Lung (tissue), 12 donors: ENCODE measurements around the gene TMEM37. TPM values are rescaled to one million over a fixed set of nuclear protein-coding genes. Genes with fewer than 3 reads are reported as not detected.

Experiments used
- ATAC-seq: fragments of 200-7000 bp; cut with Tn5 transposase; one replicate; pipeline ENCODE4 v1.9.1; 2020; ENCODE audit warnings: moderate number of reproducible peaks; ENCODE audit not compliant: insufficient read depth, low FRiP score
- DNase-seq, 3 donors: peaks; one replicate each; pipeline ENCODE4 v3.0.0-alpha.2; 2013 to 2017
- H3K27ac ChIP-seq, 2 donors: one replicate each; pipeline ENCODE4 v1.5.1; 2013; ENCODE audit warnings: mild to moderate bottlenecking in 2 of 2, moderate library complexity in 2 of 2, control low read depth in 1 of 2, inconsistent platforms in 1 of 2, low read depth in 1 of 2, low read length in 1 of 2
- H3K27me3 ChIP-seq, 3 donors: one replicate each; pipeline ENCODE4 v1.5.1; 2013; ENCODE audit warnings: low read length in 2 of 3; ENCODE audit not compliant: control insufficient read depth in 3 of 3, insufficient read depth in 3 of 3
- H3K36me3 ChIP-seq, 4 donors: one replicate each; pipeline ENCODE4 v1.5.1; 2013; ENCODE audit warnings: low read length in 4 of 4, mild to moderate bottlenecking in 1 of 4, moderate library complexity in 1 of 4; ENCODE audit not compliant: control insufficient read depth in 4 of 4, insufficient read depth in 4 of 4
- H3K4me1 ChIP-seq, 5 donors: one replicate each; pipeline ENCODE4 v1.5.1; 2013; ENCODE audit warnings: low read length in 5 of 5, mild to moderate bottlenecking in 2 of 5, moderate library complexity in 1 of 5; ENCODE audit not compliant: control insufficient read depth in 5 of 5, insufficient read depth in 5 of 5
- H3K4me3 ChIP-seq: one replicate; pipeline ENCODE4 v1.5.1; 2013; ENCODE audit warnings: mild to moderate bottlenecking, control low read depth, moderate library complexity
- H3K9ac ChIP-seq, 2 donors: one replicate each; pipeline ENCODE4 v1.5.1; 2013; ENCODE audit warnings: low read length in 2 of 2, control low read depth in 1 of 2; ENCODE audit not compliant: insufficient read depth in 1 of 2
- H3K9me3 ChIP-seq, 4 donors: one replicate each; pipeline ENCODE4 v1.5.1; 2013; ENCODE audit warnings: low read length in 3 of 4, mild to moderate bottlenecking in 1 of 4, moderate library complexity in 1 of 4; ENCODE audit not compliant: control insufficient read depth in 4 of 4, insufficient read depth in 3 of 4
- CTCF ChIP-seq: IDR thresholded peaks from 2 replicates; pipeline ENCODE4 v1.5.1; 2012; ENCODE audit warnings: mild to moderate bottlenecking; ENCODE audit errors: control extremely low read depth, extremely low read depth
- WGBS, 2 donors: extraction: QIAGEN DNeasy Blood & Tissue Kit; methylation state at CpG; one replicate each; pipeline ENCODE4 v1.1.7; 2013; 5-methylcytosine and 5-hydroxymethylcytosine counted together
- polyA plus RNA-seq, 2 donors: library from polyadenylated mRNA; stranded (reverse); fragments of 200-250 nt; gene quantifications; one replicate each; pipeline ENCODE4 v1.2.1, GENCODE V29; 2013
- total RNA-seq, 2 donors: library from RNA; depleted of rRNA in 1 of 2; stranded (reverse); fragments of >200 nt in 1 of 2; gene quantifications; one replicate each; pipeline ENCODE4 v1.2.1, GENCODE V29; 2014 to 2021
- donor health status: control.
- donor health status: control.
- donor health status: Bipolar disorder and iron deficiency.
- donor health status: healthy.
- donor health status: DM: yes; HTN: yes; CAD: no.

The TMEM37 gene
- total and polyA plus RNA-seq, 4 donors, result 9.9 to 14.3 (median 12.1) TPM

- Histone ChIP-seq H3K36me3 (no peaks in the 10 kb centered on the region), H3K4me3 (no peak overlapping the region), H3K9ac (no peak overlapping the region), H3K27ac (no peak overlapping the region), H3K27me3 (no peaks in the 10 kb centered on the region), H3K9me3 (peaks cover 0 to 2% (median under 1%) of the 10 kb centered on the region in 4 donors), H3K4me1 (peaks cover 0 to 6% (median 0%) of the 10 kb centered on the region in 5 donors)
- DNase-seq, result no peak
- TF ChIP-seq CTCF, result no peak
- 50 to 54% methylated on average over 1 of the region's 1 CpG for WGBS, 2 donors
- no peak for ATAC-seq
Measured at GRCh38 chr2:119419803-119420508, 11.7 kb upstream of the TMEM37 start.

- Histone ChIP-seq H3K9me3 (no peaks in the 10 kb centered on the region), H3K9ac (no peak overlapping the region), H3K36me3 (no peaks in the 10 kb centered on the region), H3K27me3 (no peaks in the 10 kb centered on the region), H3K4me1 (peaks cover 0 to 10% (median 0%) of the 10 kb centered on the region in 5 donors), H3K4me3 (no peak overlapping the region), H3K27ac (no peak overlapping the region)
- no peak for DNase-seq
- 93 to 100% methylated on average over 1 of the region's 1 CpG for WGBS, 2 donors
- ATAC-seq, result no peak
- no peak for TF ChIP-seq CTCF
Measured at GRCh38 chr2:119421304-119421703, 10.3 kb upstream of the TMEM37 start.

- ATAC-seq (no peak), DNase-seq (no peak)
- peaks cover 0 to 15% (median 2%) of the 10 kb centered on the region in 5 donors for H3K4me1 ChIP-seq
- no peak overlapping the region for H3K27ac ChIP-seq
- no peak overlapping the region for H3K4me3 ChIP-seq
- TF ChIP-seq CTCF, result no peak
- H3K36me3 ChIP-seq, result no peaks in the 10 kb centered on the region
- H3K9me3 ChIP-seq, result no peaks in the 10 kb centered on the region
- H3K9ac ChIP-seq, result no peak overlapping the region
- no peaks in the 10 kb centered on the region for H3K27me3 ChIP-seq
Measured at GRCh38 chr2:119421741-119422140, 9.9 kb upstream of the TMEM37 start.
